Right lobe of liver (tissue), 6 donors: ENCODE measurements around the gene TNRC18. TPM values are rescaled to one million over a fixed set of nuclear protein-coding genes. Genes with fewer than 3 reads are reported as not detected.

Source experiments
- ATAC-seq, 4 donors: fragments of 200-7000 bp; cut with Tn5 transposase; one replicate each; pipeline ENCODE4 v1.9.1; 2020; ENCODE audit warnings: mild to moderate bottlenecking in 4 of 4, moderate library complexity in 4 of 4
- DNase-seq, 3 donors: peaks; one replicate each; pipeline ENCODE4 v3.0.0-alpha.2; 2020
- H3K27ac ChIP-seq, 3 donors: fragments of 200-600 bp; one replicate each; pipeline ENCODE4 v1.8.0; 2022
- H3K27me3 ChIP-seq, 2 donors: fragments of 200-600 bp; one replicate each; pipeline ENCODE4 v1.8.0; 2022
- H3K36me3 ChIP-seq, 4 donors: fragments of 200-600 bp; sonication (generic) in 1 of 4; one replicate each; pipeline versions ENCODE4 v1.5.1 to v1.8.0; 2017 to 2022; ENCODE audit warnings: control low read depth in 1 of 4
- H3K4me1 ChIP-seq, 4 donors: fragments of 200-600 bp; sonication (generic) in 1 of 4; one replicate each; pipeline versions ENCODE4 v1.5.1 to v1.8.0; 2017 to 2022; ENCODE audit warnings: control low read depth in 1 of 4
- H3K4me3 ChIP-seq, 3 donors: fragments of 200-600 bp; one replicate each; pipeline ENCODE4 v1.8.0; 2022
- H3K9me3 ChIP-seq, 4 donors: fragments of 200-600 bp; sonication (generic) in 1 of 4; one replicate each; pipeline versions ENCODE4 v1.5.1 to v1.8.0; 2017 to 2022; ENCODE audit warnings: control low read depth in 1 of 4
- CTCF ChIP-seq, 4 donors: fragments of 200-600 bp in 3 of 4; fragments of 450-650 bp in 1 of 4; IDR thresholded peaks; one replicate each; pipeline versions ENCODE4 v1.5.1 to v1.8.0; 2016 to 2022; ENCODE audit warnings: antibody characterized with exemption in 4 of 4, mild to moderate bottlenecking in 2 of 4
- POLR2A ChIP-seq: fragments of 450-650 bp; IDR thresholded peaks from one replicate; pipeline ENCODE4 v1.6.1; 2017; ENCODE audit warnings: antibody characterized with exemption, mild to moderate bottlenecking
- WGBS: methylation state at CpG from one replicate; pipeline ENCODE4 v1.1.6; 2018; ENCODE audit warnings: low coverage, low lambda C conversion rate; ENCODE audit not compliant: insufficient coverage; ENCODE audit errors: missing lambda C conversion rate; 5-methylcytosine and 5-hydroxymethylcytosine counted together
- intact Hi-C, 2 donors: fragments of 100-400 bp; cut with DNase I; formaldehyde crosslinking; loops; one replicate each; pipeline versions ENCODE4 v1.11.2 to v1.14.1; 2022
- total RNA-seq, 6 experiments: library from RNA; depleted of rRNA in 2 of 6; stranded (reverse); fragments of >200 nt in 2 of 6; fragmentation: NEBNext Ultra II Directional in 3 of 6; extraction: Animal tissue kit (Norgen Biotek cat#: 25700) in 3 of 6; gene quantifications; one replicate each; pipeline versions ENCODE4 v1.1.0 to v1.2.4, GENCODE V29; 2016 to 2023
- donor health status: DM: no; HTN: yes; CAD: no.
- donor health status: DM: no; HTN: no; CAD: no.
- donor health status: DM: no; HTN: no; CAD: no.
- donor health status: DM: no; HTN: yes; CAD: no.
- donor health status: DM: no; HTN: yes; CAD: no.

TNRC18 gene
- total RNA-seq, 6 experiments from 2014 or later: 27.0 to 36.9 (median 30.5) TPM

GRCh38 chr7:5453566-5454075, 30.0 kb upstream of the TNRC18 start:
- Histone ChIP-seq H3K27ac (no peak overlapping the region), H3K36me3 (no peaks in the 10 kb centered on the region), H3K4me1 (no peaks in the 10 kb centered on the region), H3K9me3 (no peaks in the 10 kb centered on the region), H3K27me3 (no peaks in the 10 kb centered on the region), H3K4me3 (no peak overlapping the region)
- ATAC-seq (no peak), DNase-seq (no peak)
- no peak for TF ChIP-seq CTCF (IDR thresholded peaks at IDR 0.05)
- TF ChIP-seq POLR2A: no peak
- 89% methylated on average over 4 of the region's 5 CpGs for WGBS
- intact Hi-C loops: loop anchor here in 1 of 2 donors (10.0 kb wide), 1 partner anchor 219 kb away; no protein-coding TSS in a partner anchor

- Histone ChIP-seq H3K9me3 (no peaks in the 10 kb centered on the region), H3K27me3 (no peaks in the 10 kb centered on the region), H3K4me1 (no peaks in the 10 kb centered on the region), H3K27ac (no peak overlapping the region), H3K36me3 (no peaks in the 10 kb centered on the region), H3K4me3 (no peak overlapping the region)
- no peak for ATAC-seq
- 53% methylated on average over 10 of the region's 14 CpGs for WGBS
- intact Hi-C loops: loop anchor here in 1 of 2 donors (10.0 kb wide), 1 partner anchor 218 kb away; no protein-coding TSS in a partner anchor
- no peak for DNase-seq
- TF ChIP-seq CTCF (IDR thresholded peaks at IDR 0.05) (no peak), POLR2A (no peak)
Measured at GRCh38 chr7:5452937-5453540, 29.4 kb upstream of the TNRC18 start.

DNA sequence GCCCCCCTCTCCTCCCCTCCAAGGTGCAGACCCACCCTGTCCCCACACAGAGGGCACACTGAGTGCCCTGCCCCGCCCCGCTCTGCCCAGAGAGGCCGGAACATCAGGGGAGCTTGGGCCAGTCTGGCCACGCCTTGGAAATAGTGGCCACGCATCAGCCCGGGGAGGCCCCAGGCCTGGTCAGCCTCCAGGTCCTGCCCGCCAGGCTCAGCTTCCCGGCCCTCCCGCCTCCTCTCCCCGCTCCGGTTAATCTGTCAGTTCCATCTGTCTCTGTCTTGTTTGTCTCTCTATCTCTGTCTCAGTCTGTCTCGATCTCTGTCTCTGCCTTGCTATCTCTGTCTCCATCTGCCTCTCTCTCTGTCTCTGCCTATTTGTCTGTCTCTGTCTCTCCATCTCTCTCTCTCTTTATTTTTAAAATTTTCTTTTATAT, 28.9 kb upstream of the TNRC18 start:
- Histone ChIP-seq H3K4me3 (no peak overlapping the region), H3K27me3 (no peaks in the 10 kb centered on the region), H3K4me1 (no peaks in the 10 kb centered on the region), H3K9me3 (no peaks in the 10 kb centered on the region), H3K36me3 (no peaks in the 10 kb centered on the region), H3K27ac (no peak overlapping the region)
- 67% methylated on average over 1 of the region's 12 CpGs for WGBS
- intact Hi-C loops: loop anchor here in 1 of 2 donors (10.0 kb wide), 1 partner anchor 218 kb away; no protein-coding TSS in a partner anchor
- no peak for DNase-seq
- TF ChIP-seq POLR2A: no peak
- TF ChIP-seq CTCF (IDR thresholded peaks at IDR 0.05): no peak
- peak in 1 of 4 donors; percentile 4 for ATAC-seq

DNA sequence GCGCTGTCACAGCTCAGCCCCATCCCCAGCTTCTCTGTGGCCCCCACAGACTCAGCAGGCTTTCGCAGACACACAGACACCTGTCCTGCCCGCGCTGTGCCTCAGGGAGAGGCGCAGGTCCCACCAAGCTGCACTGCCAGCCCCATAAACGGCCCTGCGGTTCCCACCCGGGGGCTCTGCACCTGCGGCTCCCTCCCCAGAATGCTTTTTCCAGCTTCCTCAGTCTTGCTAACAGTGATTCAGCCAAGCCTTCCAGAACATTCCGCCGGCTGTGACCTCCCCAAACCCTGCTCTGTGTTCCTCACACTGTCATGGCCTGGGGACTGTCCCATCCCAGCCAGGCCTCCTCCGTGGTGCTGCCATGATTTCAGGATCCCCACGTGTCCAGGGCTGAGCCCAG, 27.8 kb upstream of the TNRC18 start:
- no peak for ATAC-seq

More for the DNA sequence above, 27.8 kb upstream of the TNRC18 start:
- Histone ChIP-seq H3K27me3 (no peaks in the 10 kb centered on the region), H3K4me3 (no peak overlapping the region), H3K36me3 (no peaks in the 10 kb centered on the region), H3K4me1 (peaks cover 0 to under 1% (median 0%) of the 10 kb centered on the region in 4 donors), H3K9me3 (no peaks in the 10 kb centered on the region), H3K27ac (no peak overlapping the region)
- DNase-seq: no peak
- intact Hi-C loops: loop anchor here in 1 of 2 donors (10.0 kb wide), 1 partner anchor 217 kb away; no protein-coding TSS in a partner anchor
- TF ChIP-seq POLR2A (no peak), CTCF (IDR thresholded peaks at IDR 0.05) (no peak)
- WGBS: 70% methylated on average over 4 of the region's 13 CpGs
